Keratinocyte (primary cell): Measurements from ENCODE around the gene GAREM1. TPM values are rescaled to one million over a fixed set of nuclear protein-coding genes. Genes with fewer than 3 reads are reported as not detected.

Experiments used
- DNase-seq: peaks from one replicate; pipeline ENCODE4 v3.0.0-alpha.2; 2011; ENCODE audit warnings: low read depth, missing footprints, low spot score
- FAIRE-seq: peaks from 2 replicates; lab custom pipeline; 2011; peaks lifted over from hg19 to GRCh38; lab: Jason Lieb, UNC
- H2AFZ ChIP-seq: 2 replicates; pipeline ENCODE4 v1.6.0; 2012; ENCODE audit warnings: low read length, control low read depth, inconsistent platforms; ENCODE audit not compliant: control insufficient read depth
- H3K27ac ChIP-seq: 2 replicates; pipeline ENCODE4 v1.5.1; 2011; ENCODE audit warnings: low read length; ENCODE audit not compliant: control insufficient read depth, insufficient read depth
- H3K27me3 ChIP-seq: 3 replicates; pipeline ENCODE4 v1.6.0; 2011; ENCODE audit warnings: low read length; ENCODE audit not compliant: control insufficient read depth, insufficient read depth; ENCODE audit errors: extremely low read depth
- H3K36me3 ChIP-seq, 2 experiments: 2 replicates in 1 of 2; 3 replicates in 1 of 2; pipeline ENCODE4 v1.5.1; 2011; ENCODE audit warnings: low read length in 2 of 2, mild to moderate bottlenecking in 1 of 2; ENCODE audit not compliant: control insufficient read depth in 2 of 2, insufficient read depth in 2 of 2; ENCODE audit errors: extremely low read depth in 1 of 2
- H3K4me1 ChIP-seq: 3 replicates; pipeline ENCODE4 v1.5.1; 2011; ENCODE audit warnings: low read length; ENCODE audit not compliant: control insufficient read depth, insufficient read depth; ENCODE audit errors: extremely low read depth
- H3K4me2 ChIP-seq: 3 replicates; pipeline ENCODE4 v1.6.0; 2011; ENCODE audit warnings: low read depth, low read length; ENCODE audit not compliant: control insufficient read depth, insufficient read depth; ENCODE audit errors: extremely low read depth
- H3K4me3 ChIP-seq, 3 experiments: fragments of 200-600 bp in 1 of 3; sonication (generic) in 1 of 3; 2 replicates in 2 of 3; 3 replicates in 1 of 3; pipeline ENCODE4 v1.5.1; 2011 to 2016; ENCODE audit warnings: low read length in 3 of 3, mild to moderate bottlenecking in 3 of 3, control low read depth in 2 of 3, inconsistent platforms in 1 of 3, low read depth in 1 of 3, mixed read lengths in 1 of 3, mixed run types in 1 of 3, moderate library complexity in 1 of 3; ENCODE audit not compliant: control insufficient read depth in 2 of 3, insufficient read depth in 2 of 3; ENCODE audit errors: extremely low read depth in 1 of 3
- H3K79me2 ChIP-seq: 2 replicates; pipeline ENCODE4 v1.6.0; 2012; ENCODE audit warnings: low read length; ENCODE audit not compliant: control insufficient read depth, insufficient read depth
- H3K9ac ChIP-seq: 3 replicates; pipeline ENCODE4 v1.6.0; 2011; ENCODE audit warnings: low read length; ENCODE audit not compliant: control insufficient read depth, insufficient read depth; ENCODE audit errors: extremely low read depth
- H3K9me1 ChIP-seq: 3 replicates; pipeline ENCODE4 v1.6.0; 2011; ENCODE audit warnings: low read length; ENCODE audit not compliant: control insufficient read depth, insufficient read depth; ENCODE audit errors: extremely low read depth
- H3K9me3 ChIP-seq: 2 replicates; pipeline ENCODE4 v1.5.1; 2012; ENCODE audit warnings: low read depth, low read length; ENCODE audit not compliant: control insufficient read depth
- H4K20me1 ChIP-seq: 3 replicates; pipeline ENCODE4 v1.6.0; 2011; ENCODE audit warnings: low read length; ENCODE audit not compliant: control insufficient read depth, insufficient read depth; ENCODE audit errors: extremely low read depth
- CTCF ChIP-seq, 3 experiments: IDR thresholded peaks in 1 of 3; conservative IDR thresholded peaks in 1 of 3; optimal IDR thresholded peaks in 1 of 3; 2 replicates in 2 of 3; 3 replicates in 1 of 3; pipeline versions ENCODE3 to v1.5.1; 2011; ENCODE audit warnings: low read length in 3 of 3, mild to moderate bottlenecking in 3 of 3, moderate library complexity in 2 of 3, control low read depth in 1 of 3, inconsistent platforms in 1 of 3; ENCODE audit not compliant: insufficient read depth in 2 of 3; ENCODE audit errors: extremely low read depth in 1 of 3
- EZH2 ChIP-seq: IDR thresholded peaks from one replicate; pipeline ENCODE4 v1.6.1; 2012; ENCODE audit warnings: inconsistent platforms, mild to moderate bottlenecking, low read length, moderate library complexity
- dilution Hi-C: fragments of 300-500 bp; cut with MboI; formaldehyde crosslinking; loops from one replicate; pipeline ENCODE4 v1.7.0; 2020; ENCODE audit warnings: low sequenced_read_pairs; ENCODE audit not compliant: extremely low pct_ligation_motif_present
- polyA plus RNA-seq, 5 experiments: library from polyadenylated mRNA; depleted of rRNA in 3 of 5; stranded (reverse) in 3 of 5; stranded (forward) in 1 of 5; unstranded in 1 of 5; fragments of >200 nt; gene quantifications; 1 replicate in 1 of 5; 2 replicates in 3 of 5; 3 replicates in 1 of 5; pipeline versions ENCODE4 v1.2.1 to v1.2.3, GENCODE V29; 2011 to 2012; ENCODE audit warnings: missing spikeins in 2 of 5, low read depth in 1 of 5, low replicate concordance in 1 of 5

The GAREM1 gene
- polyA plus RNA-seq, 1 donor (not counting 4 experiments of a cell fraction or from before 2014, with no cell fraction given) = 3.8 TPM

DNA sequence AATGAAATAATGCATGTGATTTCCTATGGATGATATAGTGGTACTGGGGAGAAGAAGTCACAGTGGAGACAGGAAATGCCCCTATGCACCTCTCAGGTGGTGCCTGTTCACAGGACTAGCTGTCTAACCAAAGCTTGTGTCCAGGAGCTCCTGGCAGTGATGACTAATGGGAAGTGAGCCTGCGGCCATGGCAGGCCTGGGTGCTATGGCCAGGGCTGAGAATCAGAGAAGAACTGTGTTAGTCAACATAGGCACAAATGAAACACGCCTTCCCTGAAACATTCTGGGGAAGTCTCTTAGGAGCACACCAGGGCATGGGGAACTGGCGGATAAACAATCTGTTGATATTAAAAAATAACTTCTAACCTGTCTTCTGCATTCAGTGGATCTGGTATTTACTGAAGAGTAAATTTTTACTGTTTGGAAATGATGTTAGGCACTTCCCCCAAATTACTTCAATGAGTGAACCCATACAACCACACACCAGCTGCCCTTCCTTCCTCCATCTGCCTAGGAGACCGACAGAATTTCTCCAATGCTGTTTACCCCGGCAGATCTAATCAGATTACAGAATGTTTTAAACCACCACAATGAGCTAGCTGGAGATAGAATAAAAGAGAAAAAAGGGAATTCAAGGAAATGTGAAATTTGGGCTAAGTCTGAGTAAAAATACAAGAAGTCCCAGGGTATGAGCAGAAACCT, 213.4 kb downstream of the GAREM1 start:
- no peak overlapping the region for H2AFZ ChIP-seq
- DNase-seq (no peak), FAIRE-seq (no peak)
- H3K4me1 ChIP-seq = no peaks in the 10 kb centered on the region
- dilution Hi-C loops = no loop called here
- no peak overlapping the region for H3K4me3 ChIP-seq
- no peaks in the 10 kb centered on the region for H3K36me3 ChIP-seq
- no peak overlapping the region for H3K4me2 ChIP-seq
- H3K9ac ChIP-seq = no peak overlapping the region
- no peaks in the 10 kb centered on the region for H3K9me1 ChIP-seq
- no peaks in the 10 kb centered on the region for H3K79me2 ChIP-seq
- TF ChIP-seq CTCF (optimal IDR thresholded peaks at IDR 0.05 in 1 of 3, IDR thresholded peaks at IDR 0.05 in 1 of 3, conservative IDR thresholded peaks at IDR 0.05 in 1 of 3; ENCODE audit: extremely low read depth in 1 of 3, insufficient read depth in 2 of 3, low read length in 3 of 3) (no peak), EZH2 (no peak)
- H3K9me3 ChIP-seq = no peaks in the 10 kb centered on the region
- no peaks in the 10 kb centered on the region for H4K20me1 ChIP-seq
- H3K27me3 ChIP-seq = no peaks in the 10 kb centered on the region
- no peak overlapping the region for H3K27ac ChIP-seq

DNA sequence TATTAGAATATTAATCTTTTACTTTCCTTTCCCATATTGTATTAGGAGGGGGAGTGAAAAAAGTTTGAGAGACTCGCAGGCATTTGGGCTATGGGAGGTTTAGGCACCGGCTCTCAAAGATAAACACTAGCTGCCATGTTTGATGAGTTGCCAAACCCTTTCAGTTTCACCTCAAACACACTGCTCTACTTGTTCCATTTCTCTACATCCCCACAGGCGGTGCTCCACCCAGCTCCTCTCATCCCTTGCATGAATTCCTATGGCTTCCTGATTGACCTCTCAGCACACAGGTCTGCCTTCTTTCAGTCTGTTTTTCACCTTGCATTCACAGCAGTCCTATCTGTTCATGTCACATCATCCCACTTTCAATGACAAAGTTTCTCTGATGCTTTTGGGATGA, 215.1 kb downstream of the GAREM1 start:
- no peak for FAIRE-seq

More for the DNA sequence above, 215.1 kb downstream of the GAREM1 start:
- H3K27me3 ChIP-seq = no peaks in the 10 kb centered on the region
- H3K4me3 ChIP-seq = no peak overlapping the region
- no peaks in the 10 kb centered on the region for H3K4me1 ChIP-seq
- H3K9me3 ChIP-seq = no peaks in the 10 kb centered on the region
- no peaks in the 10 kb centered on the region for H3K9me1 ChIP-seq
- no peak overlapping the region for H3K9ac ChIP-seq
- H3K27ac ChIP-seq = no peak overlapping the region
- no peak overlapping the region for H3K4me2 ChIP-seq
- no peak for DNase-seq
- no peaks in the 10 kb centered on the region for H4K20me1 ChIP-seq
- H3K79me2 ChIP-seq = no peaks in the 10 kb centered on the region
- dilution Hi-C loops = no loop called here
- H2AFZ ChIP-seq = no peak overlapping the region
- TF ChIP-seq CTCF (optimal IDR thresholded peaks at IDR 0.05 in 1 of 3, IDR thresholded peaks at IDR 0.05 in 1 of 3, conservative IDR thresholded peaks at IDR 0.05 in 1 of 3; ENCODE audit: extremely low read depth in 1 of 3, insufficient read depth in 2 of 3, low read length in 3 of 3) (no peak), EZH2 (no peak)
- H3K36me3 ChIP-seq = no peaks in the 10 kb centered on the region
